WERI-Rb-1 (cell line): ENCODE data around the gene NR2C2AP.

Experiments used
- DNase-seq: peaks from one replicate; pipeline ENCODE4 v3.0.0-alpha.2; 2020
- H3K27ac ChIP-seq: fragments of 250-450 bp; sonication (Bioruptor Pico); 2 replicates; pipeline ENCODE4 v1.5.1; 2020; ENCODE audit warnings: mild to moderate bottlenecking, moderate library complexity
- H3K27me3 ChIP-seq: fragments of 250-450 bp; sonication (Bioruptor Pico); 2 replicates; pipeline ENCODE4 v1.5.1; 2021; ENCODE audit warnings: mild to moderate bottlenecking, low read depth, moderate library complexity; ENCODE audit not compliant: insufficient read depth, severe bottlenecking
- H3K36me3 ChIP-seq: fragments of 250-450 bp; sonication (Bioruptor Pico); 2 replicates; pipeline ENCODE4 v1.5.1; 2020; ENCODE audit warnings: mild to moderate bottlenecking, moderate library complexity
- H3K4me3 ChIP-seq: 2 replicates; pipeline ENCODE4 v1.5.1; 2011; ENCODE audit warnings: low read depth, mild to moderate bottlenecking, control low read depth, low read length
- H3K9me3 ChIP-seq: fragments of 250-450 bp; sonication (Bioruptor Pico); 2 replicates; pipeline ENCODE4 v1.5.1; 2021; ENCODE audit warnings: mild to moderate bottlenecking, moderate library complexity; ENCODE audit not compliant: severe bottlenecking
- CTCF ChIP-seq: IDR thresholded peaks from 2 replicates; pipeline ENCODE4 v1.5.1; 2011; ENCODE audit warnings: low read depth, mild to moderate bottlenecking, control low read depth, inconsistent platforms, low read length

NR2C2AP gene

GRCh38 chr19:19206938-19207337 lies 3.7 kb upstream of the NR2C2AP start:
- H3K36me3 ChIP-seq: peaks cover 9% of the 10 kb centered on the region
- H3K4me3 ChIP-seq: no peak overlapping the region
- no peaks in the 10 kb centered on the region for H3K9me3 ChIP-seq
- no peaks in the 10 kb centered on the region for H3K27me3 ChIP-seq
- H3K27ac ChIP-seq: no peak overlapping the region
- TF ChIP-seq CTCF: no peak
- DNase-seq: no peak

GRCh38 chr19:19205416-19206410 lies 2.5 kb upstream of the NR2C2AP start:
- no peak for DNase-seq
- TF ChIP-seq CTCF: no peak
- Histone ChIP-seq H3K36me3 (peaks cover 19% of the 10 kb centered on the region), H3K27ac (no peak overlapping the region), H3K27me3 (no peaks in the 10 kb centered on the region), H3K9me3 (no peaks in the 10 kb centered on the region), H3K4me3 (no peak overlapping the region)

- H3K27me3 ChIP-seq: no peaks in the 10 kb centered on the region
- no peak overlapping the region for H3K27ac ChIP-seq
- H3K9me3 ChIP-seq: no peaks in the 10 kb centered on the region
- TF ChIP-seq CTCF: no peak
- no peak for DNase-seq
- H3K36me3 ChIP-seq: peaks cover 25% of the 10 kb centered on the region
- H3K4me3 ChIP-seq: no peak overlapping the region
Observed at GRCh38 chr19:19204181-19204580, 967 bp upstream of the NR2C2AP start.

- H3K27ac ChIP-seq: peak overlapping the region; percentile 73
- no peak for DNase-seq
Observed at GRCh38 chr19:19202707-19203011, 555 bp downstream of the NR2C2AP start.

GRCh38 chr19:19201697-19202630 lies 1.2 kb downstream of the NR2C2AP start:
- no peak for DNase-seq
- Histone ChIP-seq H3K9me3 (no peaks in the 10 kb centered on the region), H3K27ac (no peak overlapping the region), H3K27me3 (no peaks in the 10 kb centered on the region), H3K36me3 (peaks cover 43% of the 10 kb centered on the region), H3K4me3 (peak overlapping the region; percentile 88)
- TF ChIP-seq CTCF: no peak

More at GRCh38 chr19:19202707-19203011, 555 bp downstream of the NR2C2AP start:
- Histone ChIP-seq H3K9me3 (no peaks in the 10 kb centered on the region), H3K4me3 (peak overlapping the region; percentile 88), H3K36me3 (peaks cover 36% of the 10 kb centered on the region), H3K27me3 (no peaks in the 10 kb centered on the region)
- no peak for TF ChIP-seq CTCF
